Heart right ventricle (tissue), 16 donors: ENCODE measurements around the gene CLNS1A. TPM values are rescaled to one million over a fixed set of nuclear protein-coding genes. Genes with fewer than 3 reads are reported as not detected.

Source experiments
- ATAC-seq, 8 donors: fragments of 200-7000 bp; cut with Tn5 transposase; one replicate each; pipeline ENCODE4 v1.9.1; 2020; ENCODE audit warnings: mild to moderate bottlenecking in 8 of 8, moderate library complexity in 8 of 8, moderate number of reproducible peaks in 1 of 8
- DNase-seq, 2 donors: peaks; one replicate each; pipeline ENCODE4 v3.0.0-alpha.2; 2020
- H3K27ac ChIP-seq, 10 donors: fragments of 200-600 bp; sonication (generic) in 2 of 10; one replicate each; pipeline versions ENCODE4 v1.5.0 to v1.8.0; 2020 to 2022; ENCODE audit warnings: mild to moderate bottlenecking in 3 of 10
- H3K27me3 ChIP-seq, 7 donors: fragments of 200-600 bp; one replicate each; pipeline ENCODE4 v1.8.0; 2021 to 2022; ENCODE audit warnings: mild to moderate bottlenecking in 2 of 7
- H3K36me3 ChIP-seq, 9 donors: fragments of 200-600 bp; sonication (generic) in 1 of 9; one replicate each; pipeline versions ENCODE4 v1.5.0 to v1.8.0; 2020 to 2022; ENCODE audit warnings: mild to moderate bottlenecking in 2 of 9
- H3K4me1 ChIP-seq, 9 donors: fragments of 200-600 bp; sonication (generic) in 1 of 9; one replicate each; pipeline versions ENCODE4 v1.5.0 to v1.8.0; 2020 to 2022; ENCODE audit warnings: mild to moderate bottlenecking in 4 of 9
- H3K4me3 ChIP-seq, 10 donors: fragments of 200-600 bp; sonication (generic) in 2 of 10; one replicate each; pipeline versions ENCODE4 v1.5.0 to v1.8.0; 2020 to 2022; ENCODE audit warnings: mild to moderate bottlenecking in 7 of 10, moderate library complexity in 2 of 10
- H3K9me3 ChIP-seq, 11 donors: fragments of 200-600 bp in 10 of 11; sonication (generic) in 2 of 11; one replicate each; pipeline versions ENCODE4 v1.5.0 to v1.8.0; 2013 to 2022; ENCODE audit warnings: mild to moderate bottlenecking in 2 of 11, control low read depth in 1 of 11, moderate library complexity in 1 of 11
- CTCF ChIP-seq, 9 donors: fragments of 200-600 bp; sonication (generic) in 2 of 9; IDR thresholded peaks; one replicate each; pipeline versions ENCODE4 v1.5.0 to v1.8.0; 2021 to 2022; ENCODE audit warnings: antibody characterized with exemption in 9 of 9, mild to moderate bottlenecking in 5 of 9, moderate library complexity in 1 of 9
- WGBS, 2 donors: extraction: QIAGEN DNeasy Blood & Tissue Kit; methylation state at CpG; one replicate each; pipeline ENCODE4 v1.1.7; 2013; ENCODE audit warnings: inconsistent platforms in 1 of 2; 5-methylcytosine and 5-hydroxymethylcytosine counted together
- intact Hi-C, 10 donors: fragments of 100-400 bp; cut with DNase I; formaldehyde crosslinking; loops; one replicate each; pipeline versions ENCODE4 v1.11.1 to v1.14.2; 2022
- polyA plus RNA-seq, 2 donors: library from polyadenylated mRNA; stranded (reverse); fragments of 200-250 nt; gene quantifications; one replicate each; pipeline ENCODE4 v1.2.3, GENCODE V29; 2013
- total RNA-seq, 10 donors: library from RNA; stranded (reverse); fragmentation: NEBNext Ultra II Directional in 3 of 10; extraction: Animal tissue kit (Norgen Biotek cat#: 25700) in 3 of 10; gene quantifications; one replicate each; pipeline versions ENCODE4 v1.2.1 to v1.2.4, GENCODE V29; 2021 to 2023
- donor health status: Arrhythmogenic right ventricular cardiomyopathy.
- donor health status: ischemic (EF 13 %, LVEDD 7.1; RV severe dilation, severe dysfunction).
- donor health status: healthy with polysubstance abuse.
- donor health status: DM: no; HTN: yes; CAD: no.
- donor health status: DM: no; HTN: no; CAD: no.
- donor health status: ischemic (EF 25% LVEDD 6.9; RV normal size, moderate dysfunction).
- donor health status: ischemic (EF 25% LVEDD 5.7; RV mildly dilated, moderate dysfunction).
- donor health status: healthy.
- donor health status: DM: yes; HTN: yes; CAD: no.
- donor health status: Ischemic cardiomyopathy.
- donor health status: ischemic (EF 35%, LVEDD 5.7; RV mildly dilated, moderate dysfunction).
- donor health status: nonischemic (EF 11% LVEDD 7.7; RV severe dilation, severe dysfunction).
- donor health status: DM: yes; HTN: yes; CAD: no.
- donor health status: PGD.
- donor health status: ischemic (EF 29% LVEDD 5.4; RV normal size, mild dysfunction).
- donor health status: nonischemic (EF 23%, LVEDD 6.1; RV moderate dilation, normal function).

Gene CLNS1A
- total and polyA plus RNA-seq, 12 donors: 33.0 to 85.9 (median 75.8) TPM

- TF ChIP-seq CTCF (IDR thresholded peaks at IDR 0.05): no peak
- WGBS, 2 donors: 71 to 86% methylated on average over 4 of the region's 4 CpGs
- intact Hi-C loops: no loop called here
- ATAC-seq: no peak
- Histone ChIP-seq H3K36me3 (no peaks in the 10 kb centered on the region), H3K9me3 (no peaks in the 10 kb centered on the region), H3K4me1 (no peaks in the 10 kb centered on the region), H3K27me3 (no peaks in the 10 kb centered on the region), H3K27ac (no peak overlapping the region), H3K4me3 (no peak overlapping the region)
- DNase-seq: no peak
Measured at GRCh38 chr11:77654770-77655434, 17.3 kb upstream of the CLNS1A start.

DNA sequence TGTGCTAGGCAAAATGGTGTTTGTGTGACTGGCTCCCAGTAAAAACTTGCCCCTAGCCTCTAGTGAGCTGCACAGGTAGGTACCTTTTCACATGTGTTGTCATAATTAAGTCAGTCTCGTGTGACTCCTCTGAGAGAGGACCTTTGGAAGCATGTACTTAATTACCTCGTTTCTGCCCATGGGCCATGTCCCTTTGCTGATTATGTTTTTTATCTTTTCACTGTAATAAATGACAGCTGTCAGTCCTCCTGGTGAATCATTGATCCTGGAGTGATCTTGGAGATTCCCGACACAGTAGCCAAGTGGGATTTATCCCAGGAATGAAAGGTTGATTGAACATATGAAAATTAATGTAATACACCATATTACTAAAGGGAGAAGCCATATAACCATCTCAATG, 12.5 kb upstream of the CLNS1A start:
- Histone ChIP-seq H3K9me3 (no peaks in the 10 kb centered on the region), H3K27me3 (peaks cover 0 to 9% (median 0%) of the 10 kb centered on the region in 7 donors), H3K4me3 (no peak overlapping the region), H3K36me3 (no peaks in the 10 kb centered on the region), H3K27ac (no peak overlapping the region), H3K4me1 (no peaks in the 10 kb centered on the region)
- WGBS, 2 donors: 72 to 75% methylated on average over 3 of the region's 3 CpGs
- TF ChIP-seq CTCF (IDR thresholded peaks at IDR 0.05): no peak
- no peak for DNase-seq
- ATAC-seq: no peak
- intact Hi-C loops: no loop called here

DNA sequence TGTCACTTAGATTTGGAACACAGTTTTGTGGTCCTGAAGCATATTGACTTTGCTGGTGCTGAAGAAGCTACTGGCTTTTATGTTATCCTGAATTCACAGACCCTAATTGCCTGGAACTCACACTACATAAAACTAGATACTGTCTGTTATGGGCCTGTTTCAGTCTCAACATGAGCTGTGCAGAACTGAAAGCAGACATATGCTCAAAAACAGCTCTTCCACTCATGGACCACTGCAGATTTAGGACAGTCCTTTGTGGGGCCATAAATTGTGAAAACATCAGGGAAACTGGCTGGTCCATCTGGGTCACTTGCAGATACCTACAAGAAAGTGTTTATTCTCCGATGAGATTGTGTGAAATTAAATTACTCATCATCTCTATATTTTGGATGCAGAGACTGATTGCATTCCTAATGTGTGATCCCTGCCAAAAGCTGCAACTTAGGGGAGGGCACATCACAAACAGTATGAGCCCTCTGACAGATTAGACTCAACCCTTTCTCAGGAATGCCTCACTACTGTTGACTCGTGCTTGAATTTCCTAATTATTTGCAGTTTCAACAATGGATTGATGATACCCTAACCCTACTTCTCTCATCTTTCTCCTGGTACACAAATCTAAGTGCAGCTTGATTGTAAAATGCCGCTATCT, 10.2 kb upstream of the CLNS1A start:
- 72 to 77% methylated on average over 3 of the region's 3 CpGs for WGBS, 2 donors
- no peak for TF ChIP-seq CTCF (IDR thresholded peaks at IDR 0.05)
- no peaks in the 10 kb centered on the region for H3K36me3 ChIP-seq
- intact Hi-C loops: no loop called here
- H3K27me3 ChIP-seq: peaks cover 0 to 13% (median 0%) of the 10 kb centered on the region in 7 donors
- no peaks in the 10 kb centered on the region for H3K4me1 ChIP-seq
- ATAC-seq (no peak), DNase-seq (no peak)
- no peak overlapping the region for H3K27ac ChIP-seq
- H3K9me3 ChIP-seq: no peaks in the 10 kb centered on the region
- no peak overlapping the region for H3K4me3 ChIP-seq

GRCh38 chr11:77644887-77645286, 7.3 kb upstream of the CLNS1A start:
- Histone ChIP-seq H3K9me3 (peaks cover 0 to 8% (median 0%) of the 10 kb centered on the region in 11 donors), H3K4me1 (no peaks in the 10 kb centered on the region), H3K27me3 (peaks cover 0 to 13% (median 0%) of the 10 kb centered on the region in 7 donors), H3K27ac (no peak overlapping the region), H3K36me3 (no peaks in the 10 kb centered on the region), H3K4me3 (no peak overlapping the region)
- intact Hi-C loops: no loop called here
- ATAC-seq (no peak), DNase-seq (no peak)
- WGBS, 2 donors: 67 to 91% methylated on average over 1 of the region's 1 CpG
- TF ChIP-seq CTCF (IDR thresholded peaks at IDR 0.05): no peak
